NCI-H2196 treated with DMSO at 0.1 percent for 48 hours (cell line): ENCODE data around the gene CENPU.
"Not testable (repeated sequence)": the region's sequence is repeated elsewhere in the genome, so short reads cannot be mapped to it uniquely, and the experiment has no call there.

ENCODE experiments used
- DNase-seq: peaks from one replicate; lab custom pipeline; 2025; ENCODE audit not compliant: unreplicated experiment; lab: John Stamatoyannopoulos, UW

The CENPU gene

GRCh38 chr4:184733654-184734524, at the start of gene CENPU:
CENPU (minus strand) TSS chr4:184734096; CDS start chr4:184734062, 34 bp downstream.
- DNase-seq, result peak; percentile 83

GRCh38 chr4:184782731-184783373, 49.0 kb upstream of the CENPU start:
- DNase-seq, result no peak

- DNase-seq, result not testable (repeated sequence)
Observed at GRCh38 chr4:184779160-184779559, 45.3 kb upstream of the CENPU start.

- DNase-seq, result no peak
Observed at GRCh38 chr4:184778325-184778724, 44.4 kb upstream of the CENPU start.

- DNase-seq, result no peak
Observed at GRCh38 chr4:184776821-184777220, 42.9 kb upstream of the CENPU start.

GRCh38 chr4:184775854-184776555, 42.1 kb upstream of the CENPU start:
- no peak for DNase-seq

GRCh38 chr4:184774152-184774551, 40.3 kb upstream of the CENPU start:
- no peak for DNase-seq

- no peak for DNase-seq
Observed at GRCh38 chr4:184771416-184771815, 37.5 kb upstream of the CENPU start.

- DNase-seq, result no peak
Observed at GRCh38 chr4:184769141-184769765, 35.4 kb upstream of the CENPU start.

- no peak for DNase-seq
Observed at GRCh38 chr4:184768296-184768695, 34.4 kb upstream of the CENPU start.

GRCh38 chr4:184766446-184766845, 32.5 kb upstream of the CENPU start:
- DNase-seq, result no peak

GRCh38 chr4:184765473-184766340, 31.8 kb upstream of the CENPU start:
- DNase-seq, result no peak

- DNase-seq, result no peak
Observed at GRCh38 chr4:184764601-184765000, 30.7 kb upstream of the CENPU start.

- DNase-seq, result no peak
Observed at GRCh38 chr4:184763150-184763780, 29.4 kb upstream of the CENPU start.

- no peak for DNase-seq
Observed at GRCh38 chr4:184762100-184762499, 28.2 kb upstream of the CENPU start.

- DNase-seq, result no peak
Observed at GRCh38 chr4:184760681-184761080, 26.8 kb upstream of the CENPU start.

GRCh38 chr4:184757810-184758209, 23.9 kb upstream of the CENPU start:
- no peak for DNase-seq

- no peak for DNase-seq
Observed at GRCh38 chr4:184756399-184756798, 22.5 kb upstream of the CENPU start.

GRCh38 chr4:184755278-184755677, 21.4 kb upstream of the CENPU start:
- no peak for DNase-seq
